HFFc6 (cell line): ENCODE data around the gene IL10RA. TPM values are rescaled to one million over a fixed set of nuclear protein-coding genes. Genes with fewer than 3 reads are reported as not detected.

ENCODE experiments used
- DNase-seq: peaks from one replicate; pipeline ENCODE4 v3.0.0-alpha.2; 2018
- H3K27ac Mint-ChIP-seq: 2 replicates; pipeline ENCODE4 v1.8.0; 2020; ENCODE audit warnings: mild to moderate bottlenecking, mixed read lengths
- H3K27me3 Mint-ChIP-seq: 2 replicates; pipeline ENCODE4 v1.8.0; 2021; ENCODE audit warnings: mild to moderate bottlenecking, moderate library complexity, mixed read lengths; ENCODE audit not compliant: insufficient read depth
- H3K36me3 Mint-ChIP-seq: 2 replicates; pipeline ENCODE4 v1.8.0; 2021; ENCODE audit warnings: low read depth, mixed read lengths
- H3K4me1 Mint-ChIP-seq: 2 replicates; pipeline ENCODE4 v1.8.0; 2020; ENCODE audit warnings: low read depth, mixed read lengths
- H3K4me3 Mint-ChIP-seq: 2 replicates; pipeline ENCODE4 v1.8.0; 2020; ENCODE audit warnings: mild to moderate bottlenecking, moderate library complexity, mixed read lengths
- H3K9me3 Mint-ChIP-seq: 2 replicates; pipeline ENCODE4 v1.8.0; 2020; ENCODE audit warnings: mild to moderate bottlenecking, mixed read lengths
- total RNA-seq, 6 experiments: library from RNA; stranded (reverse); fragmentation: NEBNext Ultra II Directional; extraction: Animal tissue kit (Norgen Biotek cat#: 25700); gene quantifications; 2 replicates in 1 of 6; 3 replicates in 5 of 6; pipeline ENCODE4 v1.2.3, GENCODE V29; 2021
- TF ChIP-seq, protein P1 (sequence below): fragments of 200-600 bp; sonication (generic); IDR thresholded peaks from 2 replicates; pipeline ENCODE4 v1.5.0; 2021; ENCODE audit warnings: antibody characterized with exemption, mild to moderate bottlenecking

Gene IL10RA
- total RNA-seq, 6 experiments from 2014 or later, result not detected

DNA sequence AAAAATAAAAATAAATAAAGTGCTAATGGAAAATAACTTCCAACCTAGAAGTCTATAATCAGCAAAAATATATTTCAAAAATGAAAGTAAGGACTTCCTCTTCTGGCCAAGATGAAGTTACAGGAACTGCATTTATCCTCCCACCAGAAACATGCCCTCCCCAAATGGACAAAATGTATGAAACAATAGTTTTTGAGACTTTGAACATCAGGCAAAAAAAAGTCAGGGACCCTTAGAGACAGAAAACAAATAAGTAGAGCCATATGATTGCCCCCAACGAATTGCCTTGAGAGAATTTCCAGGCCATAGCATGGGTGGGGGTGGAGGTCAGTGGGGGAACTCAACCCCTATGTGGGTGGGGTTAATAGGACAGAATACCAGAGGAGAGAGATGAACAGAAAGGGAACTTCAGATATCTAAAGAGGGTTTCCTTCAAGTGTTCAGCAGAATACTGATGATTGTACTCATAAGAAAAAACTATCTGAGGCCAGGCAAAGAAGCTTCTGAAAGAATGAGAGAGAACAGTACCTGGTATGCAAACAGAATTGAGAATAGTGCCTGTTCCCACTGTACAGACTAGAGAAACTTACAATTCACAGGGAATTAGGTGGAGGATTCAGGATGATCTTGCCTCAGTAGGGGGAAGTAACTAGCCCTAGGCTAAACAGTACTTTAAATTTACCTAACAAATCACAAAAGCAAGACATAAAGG lies 26.6 kb upstream of the IL10RA start:
- Mint-ChIP-seq H3K4me3 (no peak overlapping the region), H3K36me3 (no peaks in the 10 kb centered on the region), H3K27ac (no peak overlapping the region), H3K9me3 (no peaks in the 10 kb centered on the region), H3K4me1 (no peaks in the 10 kb centered on the region), H3K27me3 (peaks cover 10% of the 10 kb centered on the region)
- TF ChIP-seq, protein P1, sequence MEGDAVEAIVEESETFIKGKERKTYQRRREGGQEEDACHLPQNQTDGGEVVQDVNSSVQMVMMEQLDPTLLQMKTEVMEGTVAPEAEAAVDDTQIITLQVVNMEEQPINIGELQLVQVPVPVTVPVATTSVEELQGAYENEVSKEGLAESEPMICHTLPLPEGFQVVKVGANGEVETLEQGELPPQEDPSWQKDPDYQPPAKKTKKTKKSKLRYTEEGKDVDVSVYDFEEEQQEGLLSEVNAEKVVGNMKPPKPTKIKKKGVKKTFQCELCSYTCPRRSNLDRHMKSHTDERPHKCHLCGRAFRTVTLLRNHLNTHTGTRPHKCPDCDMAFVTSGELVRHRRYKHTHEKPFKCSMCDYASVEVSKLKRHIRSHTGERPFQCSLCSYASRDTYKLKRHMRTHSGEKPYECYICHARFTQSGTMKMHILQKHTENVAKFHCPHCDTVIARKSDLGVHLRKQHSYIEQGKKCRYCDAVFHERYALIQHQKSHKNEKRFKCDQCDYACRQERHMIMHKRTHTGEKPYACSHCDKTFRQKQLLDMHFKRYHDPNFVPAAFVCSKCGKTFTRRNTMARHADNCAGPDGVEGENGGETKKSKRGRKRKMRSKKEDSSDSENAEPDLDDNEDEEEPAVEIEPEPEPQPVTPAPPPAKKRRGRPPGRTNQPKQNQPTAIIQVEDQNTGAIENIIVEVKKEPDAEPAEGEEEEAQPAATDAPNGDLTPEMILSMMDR, result no peak
- DNase-seq, result no peak

DNA sequence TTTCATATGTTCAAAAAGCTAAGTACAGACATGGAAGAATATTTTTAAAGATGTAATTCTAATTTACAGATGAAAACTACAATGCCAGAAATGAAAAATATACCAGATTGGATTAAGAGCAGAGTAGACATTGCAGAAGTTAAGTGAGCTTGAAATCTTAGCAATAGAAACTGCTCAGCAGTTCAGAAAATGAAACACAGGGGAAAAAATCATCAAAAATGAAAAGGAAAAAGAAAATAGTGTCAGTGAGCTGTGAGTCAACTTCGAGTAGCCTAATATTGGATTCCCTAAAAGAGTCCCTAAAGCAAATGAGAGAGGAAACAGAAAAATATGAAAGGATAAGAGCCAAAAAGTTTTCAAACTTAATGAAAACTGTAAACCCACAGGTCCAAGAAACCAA lies 25.8 kb upstream of the IL10RA start:
- Mint-ChIP-seq H3K4me3 (no peak overlapping the region), H3K4me1 (no peaks in the 10 kb centered on the region), H3K36me3 (no peaks in the 10 kb centered on the region), H3K27me3 (peaks cover 14% of the 10 kb centered on the region), H3K27ac (no peak overlapping the region), H3K9me3 (no peaks in the 10 kb centered on the region)
- DNase-seq, result no peak
- TF ChIP-seq, protein P1, result no peak

DNA sequence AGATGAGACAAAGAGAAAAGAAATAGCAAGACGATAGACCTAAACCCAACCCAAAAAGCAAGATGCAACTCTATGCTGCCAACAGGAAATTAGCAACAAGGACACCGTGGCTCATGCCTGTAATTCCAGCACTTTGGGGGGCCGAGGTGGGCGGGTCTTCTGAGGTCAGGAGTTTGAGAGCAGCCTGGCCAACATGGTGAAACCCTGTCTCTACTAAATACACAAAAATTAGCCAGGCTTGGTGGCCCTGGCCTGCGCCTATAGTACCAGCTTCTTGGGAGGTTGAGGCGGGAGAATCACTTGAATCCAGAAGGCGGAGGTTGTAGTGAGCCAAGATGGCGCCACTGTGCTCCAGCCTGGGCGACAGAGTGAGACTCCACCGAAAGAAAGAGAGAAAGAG lies 24.3 kb upstream of the IL10RA start:
- Mint-ChIP-seq H3K27me3 (peaks cover 14% of the 10 kb centered on the region), H3K36me3 (no peaks in the 10 kb centered on the region), H3K4me1 (no peaks in the 10 kb centered on the region), H3K4me3 (no peak overlapping the region), H3K27ac (no peak overlapping the region), H3K9me3 (no peaks in the 10 kb centered on the region)
- TF ChIP-seq, protein P1, result no peak
- no peak for DNase-seq

DNA sequence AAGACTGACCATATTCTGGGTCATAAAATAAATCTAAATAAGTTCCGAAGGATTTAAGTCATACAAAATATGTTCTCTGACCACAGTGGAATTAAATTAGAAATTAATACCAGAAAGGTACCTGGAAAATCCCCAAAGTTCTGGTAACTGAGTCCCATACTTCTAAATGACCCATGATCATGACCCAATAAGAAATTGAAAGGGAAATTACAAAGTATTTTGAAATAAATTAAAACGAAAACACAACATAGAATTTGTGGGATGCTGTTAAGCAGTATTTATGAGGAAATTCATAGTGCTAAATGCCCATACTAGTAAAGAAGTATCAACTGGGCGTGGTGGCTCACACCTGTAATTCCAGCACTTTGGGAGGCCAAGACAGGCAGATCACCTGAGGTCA lies 23.4 kb upstream of the IL10RA start:
- no peak for DNase-seq
- H3K4me3 Mint-ChIP-seq, result no peak overlapping the region
- peaks cover 11% of the 10 kb centered on the region for H3K27me3 Mint-ChIP-seq
- no peaks in the 10 kb centered on the region for H3K9me3 Mint-ChIP-seq
- TF ChIP-seq, protein P1, result no peak
- H3K4me1 Mint-ChIP-seq, result no peaks in the 10 kb centered on the region
- no peak overlapping the region for H3K27ac Mint-ChIP-seq
- no peaks in the 10 kb centered on the region for H3K36me3 Mint-ChIP-seq

DNA sequence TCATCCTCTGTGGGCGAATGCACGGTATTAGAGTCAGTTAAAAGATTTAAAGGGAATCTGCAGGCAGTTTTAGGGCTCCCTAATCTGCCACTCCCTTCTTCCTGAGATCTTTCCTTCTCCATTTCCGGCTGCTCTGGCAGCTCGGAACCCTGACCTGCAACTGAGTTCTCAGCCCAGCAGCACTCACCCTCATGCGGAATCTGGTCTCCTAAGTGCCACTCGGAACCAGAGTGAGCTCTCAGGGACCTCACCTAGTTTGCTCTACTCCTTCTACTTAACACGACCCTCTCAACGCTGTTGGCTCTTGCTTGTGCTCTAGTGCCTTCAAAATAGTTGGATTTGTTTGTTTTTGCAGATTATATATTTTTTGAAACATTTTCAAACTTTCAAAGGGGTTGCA lies 19.3 kb upstream of the IL10RA start:
- H3K4me3 Mint-ChIP-seq, result no peak overlapping the region
- TF ChIP-seq, protein P1, result no peak
- no peaks in the 10 kb centered on the region for H3K4me1 Mint-ChIP-seq
- H3K9me3 Mint-ChIP-seq, result no peaks in the 10 kb centered on the region
- H3K36me3 Mint-ChIP-seq, result no peaks in the 10 kb centered on the region
- no peak for DNase-seq
- peaks cover 23% of the 10 kb centered on the region for H3K27me3 Mint-ChIP-seq
- no peak overlapping the region for H3K27ac Mint-ChIP-seq
